Renal cortical epithelial cell (primary cell): ENCODE results near the gene BEST4. TPM values are rescaled to one million over a fixed set of nuclear protein-coding genes. Genes with fewer than 3 reads are reported as not detected.
"Not testable (repeated sequence)": the region's sequence is repeated elsewhere in the genome, so short reads cannot be mapped to it uniquely, and the experiment has no call there.

ENCODE experiments used
- DNase-seq: peaks from one replicate; pipeline ENCODE4 v3.0.0-alpha.2; 2011; ENCODE audit warnings: low read depth
- total RNA-seq: library from RNA; depleted of rRNA; stranded (reverse); fragments of >200 nt; gene quantifications from 2 replicates; pipeline ENCODE4 v1.2.3, GENCODE V29; 2014

The BEST4 gene
- total RNA-seq, 1 donor from 2014 or later = 0.15 TPM

- peak; percentile 98 for DNase-seq
These were observed 31.8 kb upstream of the BEST4 start for GRCh38 chr1:44819608-44820327.

- DNase-seq = no peak
These were observed 31.2 kb upstream of the BEST4 start for GRCh38 chr1:44819196-44819607.

- no peak for DNase-seq
These were observed 30.0 kb upstream of the BEST4 start for GRCh38 chr1:44817771-44818495.

- no peak for DNase-seq
These were observed 29.3 kb upstream of the BEST4 start for GRCh38 chr1:44817307-44817706.

- DNase-seq = not testable (repeated sequence)
These were observed 28.0 kb upstream of the BEST4 start for GRCh38 chr1:44815926-44816325.

- DNase-seq = no peak
These were observed 25.0 kb upstream of the BEST4 start for GRCh38 chr1:44812822-44813543.

- no peak for DNase-seq
These were observed 23.3 kb upstream of the BEST4 start for GRCh38 chr1:44811234-44811633.

- not testable (repeated sequence) for DNase-seq
These were observed 22.8 kb upstream of the BEST4 start for GRCh38 chr1:44810762-44811105.

- peak; percentile 88 for DNase-seq
These were observed 22.3 kb upstream of the BEST4 start for GRCh38 chr1:44810101-44810761.

- peak; percentile 74 for DNase-seq
These were observed 21.3 kb upstream of the BEST4 start for GRCh38 chr1:44808938-44809917.

GRCh38 chr1:44808063-44808937 lies 20.3 kb upstream of the BEST4 start, which contains the start of gene BTBD19:
Gene BTBD19 (plus strand): TSS chr1:44808523. CDS start chr1:44808821, 298 bp downstream.
- peak; percentile 73 for DNase-seq

- peak; percentile 100 for DNase-seq
These were observed 19.5 kb upstream of the BEST4 start for GRCh38 chr1:44807364-44808062.

- no peak for DNase-seq
These were observed 18.9 kb upstream of the BEST4 start, which contains the start of gene DYNLT4 for GRCh38 chr1:44806704-44807363. Gene DYNLT4 (minus strand): TSS chr1:44807351. CDS start chr1:44806668, 683 bp downstream.

GRCh38 chr1:44806025-44806703 lies 18.2 kb upstream of the BEST4 start:
- DNase-seq = no peak

- DNase-seq = no peak
These were observed 17.5 kb upstream of the BEST4 start for GRCh38 chr1:44805311-44806024.

GRCh38 chr1:44803312-44804095 lies 15.5 kb upstream of the BEST4 start:
- no peak for DNase-seq

- no peak for DNase-seq
These were observed 15.0 kb upstream of the BEST4 start for GRCh38 chr1:44803062-44803311.
